Astrocyte (in vitro differentiated cells and primary cell): Measurements from ENCODE around the gene ZC3H12A. TPM values are rescaled to one million over a fixed set of nuclear protein-coding genes. Genes with fewer than 3 reads are reported as not detected.

Experiments
- DNase-seq: peaks from one replicate; pipeline ENCODE4 v3.0.0-alpha.2; 2010; ENCODE audit warnings: low read depth
- FAIRE-seq: peaks from 2 replicates; lab custom pipeline; 2011; peaks lifted over from hg19 to GRCh38; lab: Jason Lieb, UNC
- H2AFZ ChIP-seq: 2 replicates; pipeline ENCODE4 v1.6.0; 2012; ENCODE audit warnings: low read depth, low read length, inconsistent platforms
- H3K27ac ChIP-seq: 2 replicates; pipeline ENCODE4 v1.5.1; 2011; ENCODE audit warnings: low read depth, low read length, inconsistent platforms
- H3K27me3 ChIP-seq: 2 replicates; pipeline ENCODE4 v1.6.0; 2011; ENCODE audit warnings: low read length, inconsistent platforms; ENCODE audit not compliant: insufficient read depth
- H3K36me3 ChIP-seq: 2 replicates; pipeline ENCODE4 v1.5.1; 2011; ENCODE audit warnings: low read length, inconsistent platforms; ENCODE audit not compliant: insufficient read depth
- H3K4me1 ChIP-seq: 2 replicates; pipeline ENCODE4 v1.5.1; 2011; ENCODE audit warnings: low read length, inconsistent platforms; ENCODE audit not compliant: insufficient read depth
- H3K4me2 ChIP-seq: 2 replicates; pipeline ENCODE4 v1.6.0; 2012; ENCODE audit warnings: low read length, inconsistent platforms
- H3K4me3 ChIP-seq: 2 replicates; pipeline ENCODE4 v1.5.1; 2011; ENCODE audit warnings: low read depth, mild to moderate bottlenecking, low read length, inconsistent platforms; ENCODE audit not compliant: insufficient read depth
- H3K79me2 ChIP-seq: 2 replicates; pipeline ENCODE4 v1.6.0; 2012; ENCODE audit warnings: mild to moderate bottlenecking, low read length, inconsistent platforms; ENCODE audit not compliant: insufficient read depth
- H3K9ac ChIP-seq: 2 replicates; pipeline ENCODE4 v1.6.0; 2012; ENCODE audit warnings: mild to moderate bottlenecking, low read length, inconsistent platforms
- H3K9me3 ChIP-seq: 2 replicates; pipeline ENCODE4 v1.5.1; 2012; ENCODE audit warnings: low read depth, mild to moderate bottlenecking, low read length, inconsistent platforms; ENCODE audit not compliant: insufficient read depth
- H4K20me1 ChIP-seq: 2 replicates; pipeline ENCODE4 v1.6.0; 2012; ENCODE audit warnings: low read length, inconsistent platforms; ENCODE audit not compliant: insufficient read depth
- H3K27ac Mint-ChIP-seq: one replicate; pipeline ENCODE4 v1.8.0; 2021; ENCODE audit warnings: mild to moderate bottlenecking, mixed read lengths; ENCODE audit not compliant: unreplicated experiment
- H3K27me3 Mint-ChIP-seq: one replicate; pipeline ENCODE4 v1.8.0; 2021; ENCODE audit warnings: low read depth, mixed read lengths; ENCODE audit not compliant: unreplicated experiment
- H3K36me3 Mint-ChIP-seq: one replicate; pipeline ENCODE4 v1.8.0; 2021; ENCODE audit warnings: low read depth, mixed read lengths; ENCODE audit not compliant: unreplicated experiment
- H3K4me1 Mint-ChIP-seq: one replicate; pipeline ENCODE4 v1.8.0; 2021; ENCODE audit warnings: low read depth, mixed read lengths; ENCODE audit not compliant: unreplicated experiment
- H3K4me3 Mint-ChIP-seq: one replicate; pipeline ENCODE4 v1.8.0; 2021; ENCODE audit warnings: mild to moderate bottlenecking, moderate library complexity, mixed read lengths; ENCODE audit not compliant: unreplicated experiment
- H3K9me3 Mint-ChIP-seq: one replicate; pipeline ENCODE4 v1.8.0; 2021; ENCODE audit warnings: mild to moderate bottlenecking, mixed read lengths; ENCODE audit not compliant: unreplicated experiment
- EZH2 ChIP-seq: IDR thresholded peaks from 2 replicates; pipeline ENCODE4 v1.6.1; 2012; ENCODE audit warnings: mild to moderate bottlenecking, low read length, inconsistent platforms; ENCODE audit not compliant: insufficient read depth
- total RNA-seq: library from RNA; stranded (reverse); gene quantifications from 2 replicates; pipeline ENCODE4 v1.2.1, GENCODE V29; 2021
- TF ChIP-seq, protein P1 (sequence below): IDR thresholded peaks from 2 replicates; pipeline ENCODE4 v1.5.1; 2011; ENCODE audit warnings: low read depth, mild to moderate bottlenecking, inconsistent platforms, low read length, moderate library complexity; ENCODE audit not compliant: insufficient read depth

ZC3H12A gene
- total RNA-seq, 1 donor from 2014 or later = 12.1 TPM

DNA sequence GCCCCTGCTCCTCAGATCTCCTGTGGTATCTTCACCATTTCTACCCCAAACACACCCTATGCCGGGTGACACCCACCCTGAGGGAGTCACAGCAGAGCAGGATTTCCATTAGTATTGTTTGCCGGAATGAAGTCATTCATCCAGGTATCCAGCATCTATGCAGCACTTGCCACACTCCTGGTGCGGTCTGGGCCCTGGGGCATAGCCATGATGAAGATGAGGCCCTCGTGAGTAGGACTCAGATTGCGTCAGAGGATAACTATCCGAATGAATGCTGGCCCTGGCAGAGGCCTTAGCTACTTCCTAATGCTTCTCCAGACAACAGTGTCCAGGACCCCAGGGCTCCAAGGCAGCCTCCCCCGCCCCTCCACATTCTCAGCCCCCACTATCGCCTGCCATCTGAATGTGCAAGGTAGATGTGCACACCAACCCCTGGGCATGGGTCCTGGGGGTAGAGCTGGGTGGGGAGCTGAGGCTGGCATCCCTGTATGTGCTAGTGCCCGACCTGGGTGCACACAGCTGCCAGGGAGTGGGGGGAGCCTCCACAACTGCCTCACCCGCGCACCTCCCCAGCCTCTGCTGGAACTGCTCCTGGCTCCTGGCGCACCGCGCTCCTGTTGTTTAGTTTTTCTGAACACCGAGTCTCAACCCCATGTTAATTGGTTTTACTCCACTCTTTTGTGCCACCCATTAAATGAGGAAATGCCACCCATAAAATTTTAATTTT is 25.5 kb upstream of the ZC3H12A start:
- no peaks in the 10 kb centered on the region for H3K36me3 ChIP-seq
- no peaks in the 10 kb centered on the region for H3K79me2 ChIP-seq
- TF ChIP-seq EZH2 = no peak
- TF ChIP-seq, protein P1, sequence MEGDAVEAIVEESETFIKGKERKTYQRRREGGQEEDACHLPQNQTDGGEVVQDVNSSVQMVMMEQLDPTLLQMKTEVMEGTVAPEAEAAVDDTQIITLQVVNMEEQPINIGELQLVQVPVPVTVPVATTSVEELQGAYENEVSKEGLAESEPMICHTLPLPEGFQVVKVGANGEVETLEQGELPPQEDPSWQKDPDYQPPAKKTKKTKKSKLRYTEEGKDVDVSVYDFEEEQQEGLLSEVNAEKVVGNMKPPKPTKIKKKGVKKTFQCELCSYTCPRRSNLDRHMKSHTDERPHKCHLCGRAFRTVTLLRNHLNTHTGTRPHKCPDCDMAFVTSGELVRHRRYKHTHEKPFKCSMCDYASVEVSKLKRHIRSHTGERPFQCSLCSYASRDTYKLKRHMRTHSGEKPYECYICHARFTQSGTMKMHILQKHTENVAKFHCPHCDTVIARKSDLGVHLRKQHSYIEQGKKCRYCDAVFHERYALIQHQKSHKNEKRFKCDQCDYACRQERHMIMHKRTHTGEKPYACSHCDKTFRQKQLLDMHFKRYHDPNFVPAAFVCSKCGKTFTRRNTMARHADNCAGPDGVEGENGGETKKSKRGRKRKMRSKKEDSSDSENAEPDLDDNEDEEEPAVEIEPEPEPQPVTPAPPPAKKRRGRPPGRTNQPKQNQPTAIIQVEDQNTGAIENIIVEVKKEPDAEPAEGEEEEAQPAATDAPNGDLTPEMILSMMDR = no peak
- FAIRE-seq (no peak), DNase-seq (no peak)
- no peak overlapping the region for H3K9ac ChIP-seq
- no peaks in the 10 kb centered on the region for H4K20me1 ChIP-seq
- no peak overlapping the region for H3K4me2 ChIP-seq
- H3K27me3 ChIP-seq = no peaks in the 10 kb centered on the region
- H3K4me1 ChIP-seq = peaks cover 4% of the 10 kb centered on the region
- no peak overlapping the region for H3K4me3 ChIP-seq
- Mint-ChIP-seq H3K27me3 (peaks cover 25% of the 10 kb centered on the region), H3K9me3 (no peaks in the 10 kb centered on the region), H3K36me3 (peaks cover 3% of the 10 kb centered on the region), H3K27ac (peak overlapping the region; percentile 58), H3K4me1 (no peaks in the 10 kb centered on the region), H3K4me3 (no peak overlapping the region)
- H3K27ac ChIP-seq = no peak overlapping the region
- no peaks in the 10 kb centered on the region for H3K9me3 ChIP-seq
- H2AFZ ChIP-seq = no peak overlapping the region

DNA sequence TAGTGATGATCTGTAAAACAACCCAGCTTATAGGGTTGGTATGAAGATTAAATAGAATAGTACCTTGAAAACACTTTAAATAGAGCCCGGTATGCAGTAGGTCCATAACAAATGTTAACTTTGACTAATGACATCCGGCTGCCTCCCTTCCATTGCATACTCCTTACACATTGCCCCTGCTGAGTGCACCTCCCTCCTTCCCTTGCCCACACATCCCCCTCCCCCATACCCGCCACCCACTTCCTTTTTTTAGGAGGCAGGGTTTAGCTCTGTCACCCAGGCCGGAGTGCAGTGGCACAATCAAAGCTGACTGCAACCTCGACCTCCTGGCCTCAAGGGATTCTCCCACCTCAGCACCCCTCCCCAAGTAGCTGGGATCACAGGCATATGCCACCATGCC is 24.4 kb upstream of the ZC3H12A start:
- H3K4me1 ChIP-seq = peaks cover 5% of the 10 kb centered on the region
- no peak overlapping the region for H3K4me2 ChIP-seq
- H3K27me3 ChIP-seq = no peaks in the 10 kb centered on the region
- H3K9me3 ChIP-seq = no peaks in the 10 kb centered on the region
- H3K4me3 ChIP-seq = no peak overlapping the region
- H3K79me2 ChIP-seq = no peaks in the 10 kb centered on the region
- H3K36me3 ChIP-seq = no peaks in the 10 kb centered on the region
- Mint-ChIP-seq H3K36me3 (peaks cover 4% of the 10 kb centered on the region), H3K27ac (no peak overlapping the region), H3K4me3 (no peak overlapping the region), H3K27me3 (peaks cover 25% of the 10 kb centered on the region), H3K9me3 (no peaks in the 10 kb centered on the region), H3K4me1 (peaks cover 1% of the 10 kb centered on the region)
- DNase-seq (no peak), FAIRE-seq (no peak)
- no peak overlapping the region for H3K27ac ChIP-seq
- H3K9ac ChIP-seq = no peak overlapping the region
- TF ChIP-seq, protein P1 = no peak
- TF ChIP-seq EZH2 = no peak
- no peak overlapping the region for H2AFZ ChIP-seq
- H4K20me1 ChIP-seq = no peaks in the 10 kb centered on the region

DNA sequence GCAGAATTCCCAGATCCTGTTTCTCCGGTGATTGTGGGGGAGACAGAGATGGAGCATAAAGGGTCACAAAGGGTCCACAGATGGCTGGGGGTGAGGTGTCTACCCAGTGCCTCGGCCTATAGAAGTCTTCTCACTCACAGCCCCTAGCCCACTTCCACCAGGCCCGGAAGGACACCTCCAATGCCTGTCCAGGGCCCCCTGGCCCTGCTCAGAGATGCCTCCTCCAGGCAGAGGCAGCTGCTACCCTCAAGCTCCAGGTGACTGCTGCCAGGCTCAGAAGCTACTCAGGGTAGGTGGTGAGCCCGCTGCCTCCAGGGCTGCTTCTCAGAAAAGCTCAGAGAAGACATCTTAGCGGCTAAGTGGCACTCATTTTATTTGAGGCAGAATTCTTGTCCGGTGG is 22.0 kb upstream of the ZC3H12A start:
- no peaks in the 10 kb centered on the region for H3K79me2 ChIP-seq
- Mint-ChIP-seq H3K9me3 (no peaks in the 10 kb centered on the region), H3K27me3 (peaks cover 14% of the 10 kb centered on the region), H3K4me3 (no peak overlapping the region), H3K36me3 (peaks cover 6% of the 10 kb centered on the region), H3K4me1 (peaks cover 3% of the 10 kb centered on the region), H3K27ac (no peak overlapping the region)
- no peak overlapping the region for H3K9ac ChIP-seq
- H3K36me3 ChIP-seq = no peaks in the 10 kb centered on the region
- H3K4me1 ChIP-seq = peaks cover 5% of the 10 kb centered on the region
- H3K27me3 ChIP-seq = no peaks in the 10 kb centered on the region
- no peak overlapping the region for H3K4me2 ChIP-seq
- no peaks in the 10 kb centered on the region for H3K9me3 ChIP-seq
- H2AFZ ChIP-seq = no peak overlapping the region
- no peak overlapping the region for H3K27ac ChIP-seq
- DNase-seq (no peak), FAIRE-seq (no peak)
- no peaks in the 10 kb centered on the region for H4K20me1 ChIP-seq
- TF ChIP-seq, protein P1 = no peak
- TF ChIP-seq EZH2 = no peak
- no peak overlapping the region for H3K4me3 ChIP-seq
